Common myeloid progenitor, CD34-positive (primary cell): Measurements from ENCODE around the gene SLC2A4.

Experiments
- CTCF ChIA-PET: fragments of 350-600 bp; sonication (Branson Sonifier 250); formaldehyde crosslinking; loops from one replicate; lab custom pipeline; 2021; ENCODE audit warnings: antibody characterized with exemption; lab: Charles Lee
- POLR2A ChIA-PET: fragments of 350-600 bp; sonication (Branson Sonifier 250); formaldehyde crosslinking; loops from one replicate; lab custom pipeline; 2021; ENCODE audit warnings: antibody characterized with exemption; lab: Charles Lee
- DNase-seq, 3 donors: peaks; one replicate each; pipeline versions ENCODE4 v3.0.0 to v3.0.0-alpha.2; 2013
- H3K27ac ChIP-seq, 2 experiments: 1 replicate in 1 of 2; 2 replicates in 1 of 2; pipeline ENCODE4 v1.7.0; 2013; ENCODE audit warnings: inconsistent platforms in 2 of 2, low read length in 2 of 2, mild to moderate bottlenecking in 2 of 2, low read depth in 1 of 2, moderate library complexity in 1 of 2; ENCODE audit not compliant: severe bottlenecking in 2 of 2, insufficient read depth in 1 of 2, poor library complexity in 1 of 2
- H3K27me3 ChIP-seq, 5 experiments: replicated peaks in 2 of 5; 1 replicate in 3 of 5; 2 replicates in 2 of 5; pipeline versions ENCODE4 v1.6.1 to v1.7.0; 2013; ENCODE audit warnings: low read length in 4 of 5, mild to moderate bottlenecking in 2 of 5, moderate library complexity in 2 of 5, inconsistent platforms in 1 of 5; ENCODE audit not compliant: insufficient read depth in 5 of 5, control insufficient read depth in 4 of 5
- H3K36me3 ChIP-seq, 4 experiments: 1 replicate in 2 of 4; 2 replicates in 2 of 4; pipeline versions ENCODE4 v1.6.1 to v1.7.0; 2013; ENCODE audit warnings: low read length in 3 of 4, control low read depth in 1 of 4, mild to moderate bottlenecking in 1 of 4; ENCODE audit not compliant: control insufficient read depth in 4 of 4, insufficient read depth in 4 of 4
- H3K4me1 ChIP-seq, 4 experiments: 1 replicate in 3 of 4; 2 replicates in 1 of 4; pipeline versions ENCODE4 v1.6.1 to v1.7.1; 2013; ENCODE audit warnings: low read length in 3 of 4, mild to moderate bottlenecking in 3 of 4, control low read depth in 1 of 4, inconsistent platforms in 1 of 4, moderate library complexity in 1 of 4; ENCODE audit not compliant: control insufficient read depth in 4 of 4, insufficient read depth in 4 of 4; ENCODE audit errors: control extremely low read depth in 1 of 4
- H3K4me3 ChIP-seq, 7 experiments: 1 replicate in 4 of 7; 2 replicates in 3 of 7; pipeline versions ENCODE4 v1.5.1 to v1.7.0; 2013; ENCODE audit warnings: mild to moderate bottlenecking in 7 of 7, low read length in 6 of 7, moderate library complexity in 6 of 7, inconsistent platforms in 2 of 7, low read depth in 2 of 7, control low read depth in 1 of 7; ENCODE audit not compliant: insufficient read depth in 4 of 7, control insufficient read depth in 1 of 7; ENCODE audit errors: extremely low read depth in 1 of 7
- H3K9me3 ChIP-seq, 5 experiments: 1 replicate in 4 of 5; 2 replicates in 1 of 5; pipeline versions ENCODE4 v1.6.1 to v1.7.1; 2013; ENCODE audit warnings: low read length in 4 of 5, mild to moderate bottlenecking in 2 of 5, inconsistent platforms in 1 of 5, low read depth in 1 of 5, moderate library complexity in 1 of 5; ENCODE audit not compliant: control insufficient read depth in 4 of 5, insufficient read depth in 2 of 5; ENCODE audit errors: control extremely low read depth in 1 of 5
- WGBS: methylation state at CpG from one replicate; pipeline ENCODE4 v1.1.5; 2013; ENCODE audit not compliant: insufficient coverage; 5-methylcytosine and 5-hydroxymethylcytosine counted together

Gene SLC2A4

GRCh38 chr17:7292729-7293128 lies 11.2 kb downstream of the SLC2A4 start:
- no peak overlapping the region for H3K4me3 ChIP-seq
- no peaks in the 10 kb centered on the region for H3K36me3 ChIP-seq
- DNase-seq, result no peak
- H3K27me3 ChIP-seq, result peaks cover 0 to 43% (median 14%) of the 10 kb centered on the region in 5 experiments
- ChIA-PET POLR2A (no interaction called here), CTCF (interaction anchor here (3.1 to 4.6 kb wide), 2 partner anchors 10 to 73 kb away, joined by 7 to 45 read pairs; partner anchors contain the start of genes ACADVL, DLG4 and SLC2A4)
- peaks cover 0 to 26% (median 24%) of the 10 kb centered on the region in 4 experiments for H3K4me1 ChIP-seq
- H3K9me3 ChIP-seq, result no peaks in the 10 kb centered on the region
- no peak overlapping the region for H3K27ac ChIP-seq
- WGBS, result 44% methylated on average over 5 of the region's 6 CpGs

DNA sequence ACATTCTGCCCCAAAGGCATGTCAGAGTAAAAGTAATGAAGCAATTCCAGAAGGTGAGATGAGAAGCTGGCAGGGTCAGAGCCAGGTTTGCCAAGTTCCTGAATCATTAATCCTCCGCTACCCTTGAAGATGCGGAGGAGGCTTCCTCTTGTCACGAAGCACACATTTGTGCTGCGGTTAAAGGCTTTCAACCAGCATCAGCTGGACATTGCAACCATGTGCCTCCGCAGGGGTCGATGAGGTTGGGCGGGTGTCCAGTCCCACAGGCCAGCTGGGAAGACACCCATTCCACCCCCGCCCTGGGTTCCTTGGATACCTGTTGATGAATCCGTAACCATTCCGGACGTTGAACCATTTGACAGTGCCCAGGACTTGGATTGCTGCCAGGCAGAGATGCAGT lies 11.6 kb downstream of the SLC2A4 start:
- H3K27ac ChIP-seq, result no peak overlapping the region
- H3K36me3 ChIP-seq, result no peaks in the 10 kb centered on the region
- H3K4me3 ChIP-seq, result no peak overlapping the region
- peaks cover 0 to 26% (median 24%) of the 10 kb centered on the region in 4 experiments for H3K4me1 ChIP-seq
- WGBS, result 100% methylated on average over 9 of the region's 11 CpGs
- peaks cover 0 to 43% (median 14%) of the 10 kb centered on the region in 5 experiments for H3K27me3 ChIP-seq
- no peak for DNase-seq
- POLR2A ChIA-PET, result no interaction called here
- H3K9me3 ChIP-seq, result no peaks in the 10 kb centered on the region
- CTCF ChIA-PET, result interaction anchor here (3.1 to 4.6 kb wide), 2 partner anchors 10 to 73 kb away, joined by 7 to 45 read pairs; partner anchors contain the start of genes ACADVL, DLG4 and SLC2A4

DNA sequence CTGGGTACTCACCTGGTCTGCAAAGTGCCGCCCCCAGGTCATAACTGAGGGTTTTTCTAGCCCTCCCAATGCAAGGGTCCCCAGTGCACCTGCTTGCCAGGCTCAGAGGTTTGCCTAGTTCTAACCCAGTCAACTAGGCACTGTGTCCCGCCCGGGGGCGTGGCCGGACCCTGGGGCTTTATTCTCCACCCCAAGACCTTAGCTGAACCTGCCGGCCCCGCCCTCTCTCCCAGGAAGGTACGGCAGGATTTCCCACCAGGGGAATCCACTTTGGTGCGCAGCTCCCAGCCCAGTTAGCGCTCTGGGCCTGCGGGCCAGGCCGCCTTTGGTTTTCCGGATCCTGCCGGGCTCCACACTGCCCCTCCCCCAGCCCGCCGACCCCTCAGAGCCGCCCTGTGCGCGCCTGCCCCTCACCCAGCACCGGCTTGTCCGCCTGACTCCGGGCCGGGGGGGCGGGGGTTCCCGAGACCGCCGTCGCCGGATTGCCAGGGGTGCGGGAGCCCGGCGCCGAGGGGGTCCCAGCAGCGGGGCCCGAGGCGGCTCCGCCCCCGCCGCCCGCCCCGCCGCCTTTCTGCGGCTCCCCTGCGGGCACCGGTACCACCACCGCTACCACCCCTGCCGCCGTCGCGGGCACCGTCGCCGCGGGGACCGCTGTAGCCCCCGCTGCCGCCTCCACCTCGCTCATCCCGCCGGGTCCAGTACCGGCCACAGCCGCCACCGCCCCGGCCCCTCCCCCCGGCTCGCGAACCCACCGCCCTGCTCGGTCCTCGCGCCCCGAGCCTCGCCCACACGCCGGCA lies 12.5 kb downstream of the SLC2A4 start:
- Histone ChIP-seq H3K36me3 (no peaks in the 10 kb centered on the region), H3K4me1 (peaks cover 0 to 26% (median 24%) of the 10 kb centered on the region in 4 experiments), H3K9me3 (no peaks in the 10 kb centered on the region), H3K27me3 (peaks cover 0 to 43% (median 14%) of the 10 kb centered on the region in 5 experiments), H3K27ac (no peak overlapping the region), H3K4me3 (peak overlapping the region in 5 of 7 experiments; percentile 23 to 64 (median 40))
- CTCF ChIA-PET, result interaction anchor here (3.1 to 4.6 kb wide), 2 partner anchors 11 to 74 kb away, joined by 7 to 45 read pairs; partner anchors contain the start of genes ACADVL, DLG4 and SLC2A4
- 6% methylated on average over 47 of the region's 75 CpGs for WGBS
- no peak for DNase-seq
- POLR2A ChIA-PET, result no interaction called here

DNA sequence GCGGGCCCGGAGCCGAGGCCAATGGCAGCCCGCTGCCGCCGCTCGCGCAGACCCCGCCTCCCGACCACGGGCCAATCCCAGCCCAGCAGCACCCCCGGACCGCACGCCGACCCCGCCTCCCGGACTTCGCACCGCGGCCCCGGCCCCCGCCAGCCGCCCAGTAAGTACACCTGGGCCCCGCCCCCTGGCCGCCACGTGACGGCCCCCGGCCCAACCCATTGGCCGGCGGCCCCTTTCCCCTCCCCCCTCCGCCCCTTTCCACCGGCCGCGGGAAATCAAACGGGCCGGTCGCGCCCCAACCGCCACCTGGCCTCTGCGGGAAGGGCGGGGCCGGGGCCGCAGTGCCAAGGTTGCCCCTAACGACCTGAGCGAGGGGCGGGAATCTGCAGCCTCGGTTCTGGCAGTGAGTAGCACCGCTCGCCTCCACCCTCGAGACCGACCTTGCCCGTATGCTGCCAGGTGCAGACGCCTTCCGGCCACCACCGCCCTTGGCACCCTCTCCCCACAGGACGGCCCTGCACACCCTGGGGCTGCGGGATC lies 13.2 kb downstream of the SLC2A4 start, which contains the start of gene YBX2:
TSS of gene YBX2 (minus strand) at position 26 of the 540 bp plus-strand sequence. CDS start 139 bp downstream, outside the sequence.
- Histone ChIP-seq H3K36me3 (no peaks in the 10 kb centered on the region), H3K27me3 (peaks cover 0 to 43% (median 14%) of the 10 kb centered on the region in 5 experiments), H3K9me3 (no peaks in the 10 kb centered on the region), H3K27ac (no peak within 1 kb of the TSS), H3K4me1 (peaks cover 0 to 26% (median 24%) of the 10 kb centered on the region in 4 experiments), H3K4me3 (peak within 1 kb of the TSS in 6 of 7 experiments; percentile 23 to 70 (median 52))
- peak; percentile 69 to 83 (median 73) for DNase-seq
- ChIA-PET POLR2A (no interaction called here), CTCF (no interaction called here)
- 1% methylated on average over 23 of the region's 57 CpGs for WGBS

- Histone ChIP-seq H3K27ac (no peak overlapping the region), H3K4me3 (peak overlapping the region in 5 of 7 experiments; percentile 42 to 70 (median 53)), H3K9me3 (no peaks in the 10 kb centered on the region), H3K27me3 (peaks cover 0 to 43% (median 14%) of the 10 kb centered on the region in 5 experiments), H3K4me1 (peaks cover 0 to 26% (median 24%) of the 10 kb centered on the region in 4 experiments), H3K36me3 (no peaks in the 10 kb centered on the region)
- WGBS, result 60% methylated on average over 28 of the region's 42 CpGs
- ChIA-PET POLR2A (interaction anchor here (1.1 kb wide), 1 partner anchor 15 kb away, joined by 5 read pairs; no protein-coding TSS in a partner anchor), CTCF (interaction anchor here (0.8 to 4.4 kb wide), 16 partner anchors 9 to 250 kb away, joined by 3 to 65 read pairs (median 6); partner anchors contain the start of genes ACADVL, DLG4 and SLC2A4)
- peak in 2 of 3 donors; percentile 14 to 30 for DNase-seq
Measured at GRCh38 chr17:7295230-7296180, 14.0 kb downstream of the SLC2A4 start.

DNA sequence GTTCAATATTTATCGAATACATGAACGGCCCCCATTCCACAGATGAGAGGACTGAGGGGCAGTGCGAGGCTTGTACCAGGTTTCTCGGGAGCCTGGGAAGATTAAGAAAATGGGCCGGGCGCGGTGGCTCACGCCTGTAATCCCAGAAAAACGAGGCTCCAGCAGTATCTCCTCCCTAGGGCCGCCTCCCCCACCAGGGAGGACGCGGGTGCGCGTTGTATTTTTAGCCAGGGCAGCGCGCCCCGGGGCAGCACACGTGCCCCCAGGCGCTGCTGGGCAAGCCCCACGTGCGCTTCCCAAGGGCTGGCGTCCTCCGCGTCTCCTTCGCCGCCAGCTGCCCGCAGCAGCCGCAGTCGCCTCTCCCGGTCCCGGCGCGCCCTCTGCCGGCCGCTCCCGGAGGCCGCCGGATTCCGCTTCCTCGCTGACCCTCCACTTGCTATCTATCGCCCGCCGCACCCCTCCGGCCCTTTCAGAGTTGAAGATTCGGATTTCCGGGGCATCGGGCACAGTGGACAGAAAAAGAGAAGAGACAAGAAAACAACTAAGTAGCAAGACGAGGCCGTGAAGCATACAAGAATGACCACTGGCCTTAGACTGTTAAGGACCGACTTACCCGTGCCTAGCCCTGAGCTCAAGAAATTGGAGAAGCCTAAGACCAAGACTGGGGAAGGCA lies 14.8 kb downstream of the SLC2A4 start:
- no peaks in the 10 kb centered on the region for H3K9me3 ChIP-seq
- WGBS, result 6% methylated on average over 47 of the region's 51 CpGs
- CTCF ChIA-PET, result interaction anchor here (0.6 to 4.4 kb wide), 23 partner anchors 9 to 251 kb away, joined by 3 to 65 read pairs (median 4); partner anchors contain the start of genes ACADVL, DLG4 and SLC2A4
- peak; percentile 62 to 65 (median 64) for DNase-seq
- H3K4me3 ChIP-seq, result peak overlapping the region in 2 of 7 experiments; percentile 13 to 20
- POLR2A ChIA-PET, result interaction anchor here (0.5 to 1.1 kb wide), 3 partner anchors 12 to 75 kb away, joined by 3 to 5 read pairs (median 3); no protein-coding TSS in a partner anchor
- H3K27ac ChIP-seq, result no peak overlapping the region
- H3K4me1 ChIP-seq, result peaks cover 0 to 26% (median 24%) of the 10 kb centered on the region in 4 experiments
- H3K27me3 ChIP-seq, result peaks cover 0 to 43% (median 14%) of the 10 kb centered on the region in 5 experiments
- no peaks in the 10 kb centered on the region for H3K36me3 ChIP-seq
